ENCODE data around the gene H2BK1.

H2BK1 gene

GRCh38 chr7:151226875-151227782 is 16.8 kb upstream of the H2BK1 start, which contains the start of gene ABCF2:
Gene ABCF2, minus strand, starts transcription at chr7:151227205. Its CDS starts 747 bp downstream, at chr7:151226458.
- ChIA-PET POLR2A (interaction anchor here (0.6 to 5.2 kb wide), 33 partner anchors 9 to 312 kb away, joined by 3 to 90 read pairs (median 4); partner anchors contain the start of genes ABCB8, AGAP3, FASTK and H2BK1), CTCF (interaction anchor here (1.0 to 3.6 kb wide), 4 partner anchors 16 to 76 kb away, joined by 3 to 26 read pairs (median 4); no protein-coding TSS in a partner anchor)
- peak; percentile 100 for DNase-seq (ENCODE audit: extremely low spot score)
- no peak for TF ChIP-seq SUZ12 (IDR thresholded peaks at IDR 0.05)
- peak; percentile 65 for TF ChIP-seq PKNOX1 (IDR thresholded peaks at IDR 0.05)
- TF ChIP-seq BHLHE40 (IDR thresholded peaks at IDR 0.05; ENCODE audit: borderline replicate concordance), result no peak
- TF ChIP-seq CTBP1 (IDR thresholded peaks at IDR 0.05; ENCODE audit: borderline replicate concordance), result no peak
- TF ChIP-seq ZNF384 (IDR thresholded peaks at IDR 0.05), result no peak
- TF ChIP-seq ELF4 (IDR thresholded peaks at IDR 0.05), result no peak
- TF ChIP-seq L3MBTL2 (conservative IDR thresholded peaks at IDR 0.05), result peak; percentile 97
- no peak for TF ChIP-seq FOXA1 (IDR thresholded peaks at IDR 0.05)

- no peak for DNase-seq (ENCODE audit: extremely low spot score)
- ChIA-PET CTCF (interaction anchor here (1.2 to 3.6 kb wide), 2 partner anchors 17 to 20 kb away, joined by 4 to 26 read pairs; no protein-coding TSS in a partner anchor), POLR2A (interaction anchor here (0.9 to 5.2 kb wide), 15 partner anchors 10 to 312 kb away, joined by 3 to 90 read pairs (median 6); partner anchors contain the start of genes ABCB8, FASTK, H2BK1 and RHEB)
- TF ChIP-seq TARDBP (IDR thresholded peaks at IDR 0.05), result no peak
- TF ChIP-seq ZNF384 (IDR thresholded peaks at IDR 0.05), result no peak
- no peak for TF ChIP-seq FOXM1 (IDR thresholded peaks at IDR 0.05; ENCODE audit: borderline replicate concordance)
- TF ChIP-seq FOXA1 (IDR thresholded peaks at IDR 0.05), result no peak
- TF ChIP-seq BHLHE40 (IDR thresholded peaks at IDR 0.05; ENCODE audit: borderline replicate concordance), result no peak
- no peak for TF ChIP-seq FOXK2 (IDR thresholded peaks at IDR 0.05)
- TF ChIP-seq LEF1 (IDR thresholded peaks at IDR 0.05; ENCODE audit: borderline replicate concordance), result no peak
- no peak for TF ChIP-seq L3MBTL2 (conservative IDR thresholded peaks at IDR 0.05)
- no peak for TF ChIP-seq SP1 (IDR thresholded peaks at IDR 0.05)
Observed at GRCh38 chr7:151226560-151226874, 16.2 kb upstream of the H2BK1 start.

GRCh38 chr7:151225948-151226510 is 15.7 kb upstream of the H2BK1 start:
- CTCF ChIA-PET, result interaction anchor here (3.6 kb wide), 1 partner anchor 18 kb away, joined by 26 read pairs; no protein-coding TSS in a partner anchor
- POLR2A ChIA-PET, result interaction anchor here (1.7 to 5.2 kb wide), 4 partner anchors 12 to 47 kb away, joined by 9 to 90 read pairs (median 22); partner anchors contain the start of gene H2BK1
- no peak for TF ChIP-seq ZNF384 (IDR thresholded peaks at IDR 0.05)
- TF ChIP-seq ELF4 (IDR thresholded peaks at IDR 0.05), result no peak
- TF ChIP-seq SP1 (IDR thresholded peaks at IDR 0.05), result no peak
- no peak for TF ChIP-seq SUZ12 (IDR thresholded peaks at IDR 0.05)
- TF ChIP-seq LEF1 (IDR thresholded peaks at IDR 0.05; ENCODE audit: borderline replicate concordance), result no peak
- TF ChIP-seq CTBP1 (IDR thresholded peaks at IDR 0.05; ENCODE audit: borderline replicate concordance), result no peak
- TF ChIP-seq FOXK2 (IDR thresholded peaks at IDR 0.05), result no peak
- no peak for TF ChIP-seq L3MBTL2 (conservative IDR thresholded peaks at IDR 0.05)
- TF ChIP-seq FOXA1 (IDR thresholded peaks at IDR 0.05), result no peak
- DNase-seq (ENCODE audit: extremely low spot score), result no peak

GRCh38 chr7:151223728-151224127 is 13.4 kb upstream of the H2BK1 start:
- no peak for DNase-seq (ENCODE audit: extremely low spot score)
- ChIA-PET POLR2A (interaction anchor here (1.2 to 1.8 kb wide), 3 partner anchors 9 to 13 kb away, joined by 3 to 4 read pairs (median 4); partner anchors contain the start of gene CHPF2), CTCF (interaction anchor here (1.1 kb wide), 1 partner anchor 56 kb away, joined by 3 read pairs; no protein-coding TSS in a partner anchor)
- TF ChIP-seq LEF1 (IDR thresholded peaks at IDR 0.05; ENCODE audit: borderline replicate concordance) (no peak), PKNOX1 (IDR thresholded peaks at IDR 0.05) (no peak), FOXM1 (IDR thresholded peaks at IDR 0.05; ENCODE audit: borderline replicate concordance) (no peak), ELF4 (IDR thresholded peaks at IDR 0.05) (no peak), FOXA1 (IDR thresholded peaks at IDR 0.05) (no peak), HDGF (IDR thresholded peaks at IDR 0.05; ENCODE audit: borderline replicate concordance) (no peak), FOXK2 (IDR thresholded peaks at IDR 0.05) (no peak), ARNT (IDR thresholded peaks at IDR 0.05) (no peak)

GRCh38 chr7:151218170-151218569 is 7.9 kb upstream of the H2BK1 start:
- ChIA-PET POLR2A (interaction anchor here (0.9 to 10.6 kb wide), 3 partner anchors 9 to 29 kb away, joined by 3 to 90 read pairs (median 7); partner anchors contain the start of genes ABCF2 and CHPF2), CTCF (no interaction called here)
- TF ChIP-seq PKNOX1 (IDR thresholded peaks at IDR 0.05), result no peak
- TF ChIP-seq SP1 (IDR thresholded peaks at IDR 0.05), result no peak
- no peak for TF ChIP-seq LEF1 (IDR thresholded peaks at IDR 0.05; ENCODE audit: borderline replicate concordance)
- no peak for TF ChIP-seq ZNF384 (IDR thresholded peaks at IDR 0.05)
- TF ChIP-seq FOXA1 (IDR thresholded peaks at IDR 0.05), result no peak
- no peak for TF ChIP-seq BHLHE40 (IDR thresholded peaks at IDR 0.05; ENCODE audit: borderline replicate concordance)
- TF ChIP-seq L3MBTL2 (conservative IDR thresholded peaks at IDR 0.05), result no peak
- no peak for TF ChIP-seq FOXM1 (IDR thresholded peaks at IDR 0.05; ENCODE audit: borderline replicate concordance)
- TF ChIP-seq TARDBP (IDR thresholded peaks at IDR 0.05), result no peak
- TF ChIP-seq HDGF (IDR thresholded peaks at IDR 0.05; ENCODE audit: borderline replicate concordance), result no peak
- TF ChIP-seq NFRKB (IDR thresholded peaks at IDR 0.05), result no peak
- TF ChIP-seq SUZ12 (IDR thresholded peaks at IDR 0.05), result no peak
- no peak for TF ChIP-seq FOXK2 (IDR thresholded peaks at IDR 0.05)
- TF ChIP-seq ELF4 (IDR thresholded peaks at IDR 0.05), result no peak
- no peak for TF ChIP-seq ARNT (IDR thresholded peaks at IDR 0.05)
- TF ChIP-seq CTBP1 (IDR thresholded peaks at IDR 0.05; ENCODE audit: borderline replicate concordance), result no peak
- DNase-seq (ENCODE audit: extremely low spot score), result no peak

All from HEK293T (cell line).